Spleen (tissue), 11 donors: Measurements from ENCODE around the gene DRGX. TPM values are rescaled to one million over a fixed set of nuclear protein-coding genes. Genes with fewer than 3 reads are reported as not detected.

Experiments used
- DNase-seq: peaks from one replicate; pipeline ENCODE4 v3.0.0-alpha.2; 2020
- H3K27ac ChIP-seq, 8 donors: fragments of 200-600 bp; sonication (generic) in 7 of 8; 1 replicate in 4 of 8; 2 replicates in 4 of 8; pipeline versions ENCODE4 v1.5.0 to v1.8.0; 2016 to 2021; ENCODE audit warnings: inconsistent platforms in 4 of 8, mild to moderate bottlenecking in 4 of 8, moderate library complexity in 1 of 8
- H3K27me3 ChIP-seq, 7 donors: fragments of 200-600 bp; sonication (generic) in 6 of 7; replicated peaks in 1 of 7; 1 replicate in 4 of 7; 2 replicates in 3 of 7; pipeline versions ENCODE4 v1.5.0 to v1.8.0; 2016 to 2021; ENCODE audit warnings: inconsistent platforms in 3 of 7, mild to moderate bottlenecking in 1 of 7
- H3K36me3 ChIP-seq, 6 donors: fragments of 200-600 bp; sonication (generic) in 5 of 6; 1 replicate in 4 of 6; 2 replicates in 2 of 6; pipeline versions ENCODE4 v1.5.0 to v1.8.0; 2016 to 2021; ENCODE audit warnings: inconsistent platforms in 2 of 6
- H3K4me1 ChIP-seq, 6 donors: fragments of 200-600 bp; sonication (generic) in 5 of 6; 1 replicate in 3 of 6; 2 replicates in 3 of 6; pipeline versions ENCODE4 v1.5.0 to v1.8.0; 2016 to 2021; ENCODE audit warnings: inconsistent platforms in 3 of 6
- H3K4me3 ChIP-seq, 8 donors: fragments of 200-600 bp; sonication (generic) in 7 of 8; 1 replicate in 4 of 8; 2 replicates in 4 of 8; pipeline versions ENCODE4 v1.5.0 to v1.8.0; 2016 to 2021; ENCODE audit warnings: inconsistent platforms in 4 of 8, mild to moderate bottlenecking in 4 of 8, moderate library complexity in 2 of 8
- H3K9me3 ChIP-seq, 8 donors: fragments of 200-600 bp; sonication (generic) in 7 of 8; 1 replicate in 4 of 8; 2 replicates in 4 of 8; pipeline versions ENCODE4 v1.5.0 to v1.8.0; 2016 to 2021; ENCODE audit warnings: inconsistent platforms in 4 of 8
- POLR2A ChIP-seq, 3 donors: fragments of 450-650 bp; IDR thresholded peaks; one replicate each; pipeline ENCODE4 v1.5.1; 2017; ENCODE audit warnings: antibody characterized with exemption in 3 of 3, mild to moderate bottlenecking in 1 of 3
- POLR2AphosphoS5 ChIP-seq, 3 donors: sonication (generic); formaldehyde crosslinking; IDR thresholded peaks; one replicate each; pipeline ENCODE4 v1.5.1; 2017; ENCODE audit warnings: antibody characterized with exemption in 3 of 3
- WGBS, 5 donors: extraction: QIAGEN DNeasy Blood & Tissue Kit in 3 of 5; methylation state at CpG; one replicate each; pipeline versions ENCODE4 v1.1.5 to v1.1.7; 2013 to 2018; 5-methylcytosine and 5-hydroxymethylcytosine counted together
- intact Hi-C: fragments of 100-400 bp; cut with DNase I; formaldehyde crosslinking; loops from one replicate; pipeline ENCODE4 v1.15.0; 2023; ENCODE audit warnings: low total_unique reads
- polyA plus RNA-seq, 3 donors: library from polyadenylated mRNA; stranded (reverse); fragments of 200-250 nt; gene quantifications; one replicate each; pipeline ENCODE4 v1.2.1, GENCODE V29; 2013
- total RNA-seq, 7 donors: library from RNA; depleted of rRNA in 3 of 7; stranded (reverse); fragments of >200 nt in 3 of 7; fragmentation: NEBNext Ultra II Directional in 4 of 7; extraction: Animal tissue kit (Norgen Biotek cat#: 25700) in 4 of 7; gene quantifications; one replicate each; pipeline versions ENCODE4 v1.1.0 to v1.2.1, GENCODE V29; 2016 to 2021
- TF ChIP-seq, protein P1 (sequence below), 11 experiments: fragments of 200-600 bp in 7 of 11; fragments of 450-650 bp in 4 of 11; sonication (generic) in 4 of 11; IDR thresholded peaks in 8 of 11; conservative IDR thresholded peaks in 3 of 11; 1 replicate in 7 of 11; 2 replicates in 4 of 11; pipeline versions ENCODE4 v1.4.0 to v1.8.0; 2016 to 2021; ENCODE audit warnings: antibody characterized with exemption in 11 of 11, inconsistent platforms in 4 of 11, mild to moderate bottlenecking in 1 of 11
- donor health status: healthy with polysubstance abuse.
- donor health status: DM: no; HTN: no; CAD: no; lungs with moderate emphysema.
- donor health status: DM: no; HTN: no; CAD: no.
- donor health status: Bipolar disorder and iron deficiency.
- donor health status: healthy.
- donor health status: DM: no; HTN: no; CAD: no.
- donor health status: DM: yes; HTN: yes; CAD: no.

The DRGX gene
- total and polyA plus RNA-seq, 10 donors, result 0.03 to 0.11 TPM; not detected in 8

DNA sequence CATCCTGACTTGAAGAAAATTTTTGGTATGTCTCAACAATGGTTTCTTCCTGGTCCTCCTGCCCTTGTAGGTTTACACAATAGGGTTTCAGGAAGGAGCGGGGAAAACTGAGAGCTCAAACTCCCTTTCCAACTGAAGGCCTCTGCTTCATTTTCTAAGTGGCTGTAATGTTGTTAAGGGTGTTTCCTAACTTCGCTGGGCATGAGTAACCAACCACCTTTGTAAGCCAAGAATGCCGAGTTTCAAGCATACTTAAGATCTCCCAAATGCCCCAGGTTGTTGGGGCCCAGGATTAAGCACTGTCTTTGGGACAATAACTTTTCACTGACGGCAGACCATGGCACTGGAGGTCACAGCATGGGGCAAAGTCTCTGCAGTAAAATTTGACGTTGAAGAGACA, 33.6 kb upstream of the DRGX start:
- H3K4me3 ChIP-seq, result no peak overlapping the region
- H3K27ac ChIP-seq, result no peak overlapping the region
- H3K36me3 ChIP-seq, result no peaks in the 10 kb centered on the region
- peaks cover 0 to 35% (median 30%) of the 10 kb centered on the region in 8 donors for H3K9me3 ChIP-seq
- H3K4me1 ChIP-seq, result no peaks in the 10 kb centered on the region
- no peak for TF ChIP-seq POLR2A (IDR thresholded peaks at IDR 0.05)
- TF ChIP-seq POLR2AphosphoS5 (IDR thresholded peaks at IDR 0.05), result no peak
- TF ChIP-seq, protein P1, sequence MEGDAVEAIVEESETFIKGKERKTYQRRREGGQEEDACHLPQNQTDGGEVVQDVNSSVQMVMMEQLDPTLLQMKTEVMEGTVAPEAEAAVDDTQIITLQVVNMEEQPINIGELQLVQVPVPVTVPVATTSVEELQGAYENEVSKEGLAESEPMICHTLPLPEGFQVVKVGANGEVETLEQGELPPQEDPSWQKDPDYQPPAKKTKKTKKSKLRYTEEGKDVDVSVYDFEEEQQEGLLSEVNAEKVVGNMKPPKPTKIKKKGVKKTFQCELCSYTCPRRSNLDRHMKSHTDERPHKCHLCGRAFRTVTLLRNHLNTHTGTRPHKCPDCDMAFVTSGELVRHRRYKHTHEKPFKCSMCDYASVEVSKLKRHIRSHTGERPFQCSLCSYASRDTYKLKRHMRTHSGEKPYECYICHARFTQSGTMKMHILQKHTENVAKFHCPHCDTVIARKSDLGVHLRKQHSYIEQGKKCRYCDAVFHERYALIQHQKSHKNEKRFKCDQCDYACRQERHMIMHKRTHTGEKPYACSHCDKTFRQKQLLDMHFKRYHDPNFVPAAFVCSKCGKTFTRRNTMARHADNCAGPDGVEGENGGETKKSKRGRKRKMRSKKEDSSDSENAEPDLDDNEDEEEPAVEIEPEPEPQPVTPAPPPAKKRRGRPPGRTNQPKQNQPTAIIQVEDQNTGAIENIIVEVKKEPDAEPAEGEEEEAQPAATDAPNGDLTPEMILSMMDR (IDR thresholded peaks at IDR 0.05 in 8 of 11, conservative IDR thresholded peaks at IDR 0.05 in 3 of 11), result no peak
- no peak for DNase-seq
- 76 to 89% (median 79%) methylated on average over 5 of the region's 5 CpGs for WGBS, 5 donors
- H3K27me3 ChIP-seq, result no peaks in the 10 kb centered on the region
- intact Hi-C loops, result no loop called here

DNA sequence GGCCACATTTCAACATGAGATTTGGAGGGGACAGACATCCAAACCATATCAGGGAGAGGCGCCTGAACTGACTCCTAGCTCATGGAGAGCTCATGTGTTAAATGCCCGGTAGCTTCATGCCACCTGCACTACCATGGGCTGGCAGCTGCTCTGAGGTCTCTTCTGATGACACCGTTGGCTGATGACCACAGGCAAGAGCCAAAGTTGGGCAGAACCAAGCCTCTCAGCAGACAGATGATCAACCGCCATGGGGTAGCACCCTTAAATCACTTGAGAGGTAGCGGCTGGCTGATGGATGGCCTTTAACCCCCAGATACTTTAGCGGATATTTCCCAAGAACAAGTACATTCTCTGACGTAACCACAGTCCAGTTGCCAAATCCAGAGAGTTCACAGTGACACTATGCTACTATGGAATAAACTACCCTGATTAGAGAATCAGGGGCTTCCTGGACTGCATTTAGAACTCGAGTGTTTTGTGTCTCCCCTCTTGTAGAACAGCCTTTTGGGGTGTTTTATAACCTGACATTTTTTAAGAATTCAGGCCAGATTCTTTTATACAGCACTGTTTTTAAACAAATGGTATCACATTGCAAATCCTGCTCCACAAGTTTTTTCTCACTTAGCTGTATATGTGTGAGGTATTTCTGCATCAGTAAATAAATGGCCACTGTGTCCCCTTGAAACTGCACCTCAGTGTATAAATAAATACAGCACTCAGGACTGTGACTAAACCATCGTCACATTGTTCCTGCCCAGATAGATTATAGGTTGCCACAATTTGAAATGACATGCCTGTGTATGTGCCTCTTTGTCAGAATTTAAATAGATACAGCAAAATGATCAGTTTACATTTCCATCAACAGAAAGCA, 30.8 kb upstream of the DRGX start:
- TF ChIP-seq POLR2AphosphoS5 (IDR thresholded peaks at IDR 0.05), result no peak
- TF ChIP-seq, protein P1 (IDR thresholded peaks at IDR 0.05 in 8 of 11, conservative IDR thresholded peaks at IDR 0.05 in 3 of 11), result no peak
- TF ChIP-seq POLR2A (IDR thresholded peaks at IDR 0.05), result no peak
- Histone ChIP-seq H3K27me3 (no peaks in the 10 kb centered on the region), H3K4me1 (no peaks in the 10 kb centered on the region), H3K27ac (no peak overlapping the region), H3K9me3 (peaks cover 0 to 27% (median 19%) of the 10 kb centered on the region in 8 donors), H3K36me3 (no peaks in the 10 kb centered on the region), H3K4me3 (no peak overlapping the region)
- intact Hi-C loops, result no loop called here
- no peak for DNase-seq
- WGBS, 5 donors, result 67 to 93% (median 79%) methylated on average over 8 to 9 of the region's 9 CpGs

DNA sequence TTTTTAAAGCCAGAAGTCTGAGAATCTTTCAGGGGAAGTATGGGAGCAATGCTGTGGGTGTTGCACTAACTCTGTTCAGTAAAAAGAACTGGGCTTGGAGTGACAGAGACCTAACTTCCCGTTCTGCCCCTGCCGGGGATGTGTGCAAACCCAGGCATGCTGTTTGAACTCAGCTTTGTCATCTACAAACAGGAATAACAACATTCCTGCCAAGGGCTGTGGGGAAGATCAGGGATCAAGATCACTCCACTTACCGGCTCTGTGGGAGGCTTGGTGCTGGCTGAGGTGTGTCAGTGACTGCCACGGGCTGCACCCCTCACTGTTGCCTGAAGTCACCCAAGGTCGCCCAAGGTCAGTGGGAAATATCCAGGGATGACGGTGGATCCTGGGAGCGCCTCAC, 23.1 kb upstream of the DRGX start:
- intact Hi-C loops, result no loop called here
- H3K4me1 ChIP-seq, result no peaks in the 10 kb centered on the region
- WGBS, 5 donors, result 62 to 69% (median 66%) methylated on average over 7 of the region's 7 CpGs
- no peak overlapping the region for H3K4me3 ChIP-seq
- H3K27me3 ChIP-seq, result peaks cover 0 to 14% (median 0%) of the 10 kb centered on the region in 7 donors
- H3K36me3 ChIP-seq, result no peaks in the 10 kb centered on the region
- no peak for DNase-seq
- H3K9me3 ChIP-seq, result no peaks in the 10 kb centered on the region
- TF ChIP-seq POLR2AphosphoS5 (IDR thresholded peaks at IDR 0.05) (no peak), POLR2A (IDR thresholded peaks at IDR 0.05) (no peak)
- TF ChIP-seq, protein P1 (IDR thresholded peaks at IDR 0.05 in 8 of 11, conservative IDR thresholded peaks at IDR 0.05 in 3 of 11), result no peak
- no peak overlapping the region for H3K27ac ChIP-seq

DNA sequence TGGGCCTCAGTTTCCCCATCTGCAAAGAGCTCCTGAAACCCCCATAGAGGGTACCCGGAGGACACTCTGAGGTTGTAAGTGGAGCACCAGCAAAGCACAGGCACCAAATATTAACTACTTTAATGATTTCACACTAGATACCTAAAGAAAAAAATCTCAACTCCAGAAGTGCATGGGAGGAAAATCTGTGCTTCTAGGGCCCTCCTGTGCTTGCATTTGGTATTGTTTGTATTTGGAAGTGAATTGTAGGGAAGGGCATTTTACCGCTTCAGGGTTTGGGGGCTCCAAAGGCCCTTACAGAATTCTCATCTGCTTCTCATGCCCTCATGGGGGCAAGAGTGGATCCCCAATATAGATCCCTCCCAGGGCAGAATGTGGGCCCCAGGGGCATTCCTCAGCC, 22.4 kb upstream of the DRGX start:
- Histone ChIP-seq H3K4me3 (no peak overlapping the region), H3K4me1 (no peaks in the 10 kb centered on the region), H3K9me3 (no peaks in the 10 kb centered on the region), H3K27ac (no peak overlapping the region), H3K36me3 (no peaks in the 10 kb centered on the region), H3K27me3 (peaks cover 0 to 14% (median 0%) of the 10 kb centered on the region in 7 donors)
- DNase-seq, result no peak
- no peak for TF ChIP-seq POLR2A (IDR thresholded peaks at IDR 0.05)
- TF ChIP-seq, protein P1 (IDR thresholded peaks at IDR 0.05 in 8 of 11, conservative IDR thresholded peaks at IDR 0.05 in 3 of 11), result no peak
- TF ChIP-seq POLR2AphosphoS5 (IDR thresholded peaks at IDR 0.05), result no peak
- 85 to 100% (median 94%) methylated on average over 1 to 2 of the region's 2 CpGs for WGBS, 5 donors
- intact Hi-C loops, result no loop called here
